HG02885 (cell line): Measurements from ENCODE around the gene FLRT1.

Experiments
- ATAC-seq: cut with Tn5 transposase; IDR thresholded peaks from one replicate; pipeline ENCODE4 v1.9.1; 2021; ENCODE audit warnings: mild to moderate bottlenecking; ENCODE audit not compliant: unreplicated experiment, poor library complexity

The FLRT1 gene

GRCh38 chr11:64084146-64084950, 48.6 kb downstream of the FLRT1 start:
- ATAC-seq, result no peak

- no peak for ATAC-seq
These were observed 49.4 kb downstream of the FLRT1 start for GRCh38 chr11:64084951-64085710.
